Psoas muscle (tissue), 8 donors: ENCODE measurements around the gene SMURF1. TPM values are rescaled to one million over a fixed set of nuclear protein-coding genes. Genes with fewer than 3 reads are reported as not detected.

ENCODE experiments used
- ATAC-seq, 4 donors: fragments of 200-7000 bp; cut with Tn5 transposase; one replicate each; pipeline ENCODE4 v1.9.1; 2020; ENCODE audit warnings: moderate library complexity in 3 of 4, mild to moderate bottlenecking in 2 of 4
- DNase-seq, 2 donors: peaks; one replicate each; pipeline ENCODE4 v3.0.0-alpha.2; 2020
- H3K27ac ChIP-seq: fragments of 200-600 bp; one replicate; pipeline ENCODE4 v1.8.0; 2022
- H3K27me3 ChIP-seq, 3 donors: fragments of 200-600 bp in 1 of 3; one replicate each; pipeline versions ENCODE4 v1.6.1 to v1.8.0; 2013 to 2022; ENCODE audit warnings: low read length in 2 of 3, mild to moderate bottlenecking in 2 of 3, moderate library complexity in 1 of 3; ENCODE audit not compliant: insufficient read depth in 3 of 3
- H3K36me3 ChIP-seq, 2 donors: fragments of 200-600 bp in 1 of 2; one replicate each; pipeline versions ENCODE4 v1.6.1 to v1.8.0; 2013 to 2022; ENCODE audit warnings: low read depth in 1 of 2, mild to moderate bottlenecking in 1 of 2, moderate library complexity in 1 of 2; ENCODE audit not compliant: insufficient read depth in 1 of 2
- H3K4me1 ChIP-seq: fragments of 200-600 bp; one replicate; pipeline ENCODE4 v1.8.0; 2022
- H3K4me3 ChIP-seq: fragments of 200-600 bp; one replicate; pipeline ENCODE4 v1.8.0; 2022; ENCODE audit warnings: mild to moderate bottlenecking
- H3K9me3 ChIP-seq: fragments of 200-600 bp; one replicate; pipeline ENCODE4 v1.8.0; 2022
- WGBS, 3 donors: extraction: QIAGEN DNeasy Blood & Tissue Kit; methylation state at CpG; one replicate each; pipeline versions ENCODE4 v1.1.6 to v1.1.7; 2013; 5-methylcytosine and 5-hydroxymethylcytosine counted together
- intact Hi-C, 2 donors: fragments of 100-400 bp; cut with DNase I; formaldehyde crosslinking; loops; one replicate each; pipeline versions ENCODE4 v1.11.0 to v1.14.2; 2022
- polyA plus RNA-seq, 3 donors: library from polyadenylated mRNA; stranded (reverse); fragments of 200-250 nt; gene quantifications; one replicate each; pipeline ENCODE4 v1.2.3, GENCODE V29; 2013
- total RNA-seq, 4 donors: library from RNA; stranded (reverse); fragmentation: NEBNext Ultra II Directional in 2 of 4; extraction: Animal tissue kit (Norgen Biotek cat#: 25700) in 2 of 4; gene quantifications; one replicate each; pipeline versions ENCODE4 v1.2.1 to v1.2.4, GENCODE V29; 2021 to 2023
- TF ChIP-seq, protein P1 (sequence below): fragments of 200-600 bp; IDR thresholded peaks from one replicate; pipeline ENCODE4 v1.8.0; 2022; ENCODE audit warnings: antibody characterized with exemption
- donor health status: healthy with polysubstance abuse.
- donor health status: DM: no; HTN: no; CAD: no; lungs with moderate emphysema.
- donor health status: Bipolar disorder and iron deficiency.
- donor health status: healthy.
- donor health status: DM: yes; HTN: yes; CAD: no.
- donor health status: DM: no; HTN: no; CAD: no.
- donor health status: DM: no; HTN: no; CAD: no.
- donor health status: DM: yes; HTN: yes; CAD: no.

Gene SMURF1
- total and polyA plus RNA-seq, 7 donors: 5.8 to 16.9 (median 10.2) TPM

- Histone ChIP-seq H3K27ac (no peak overlapping the region), H3K4me3 (no peak overlapping the region), H3K9me3 (no peaks in the 10 kb centered on the region), H3K36me3 (peaks cover 11 to 100% of the 10 kb centered on the region in 2 donors), H3K27me3 (no peaks in the 10 kb centered on the region), H3K4me1 (no peaks in the 10 kb centered on the region)
- TF ChIP-seq, protein P1, sequence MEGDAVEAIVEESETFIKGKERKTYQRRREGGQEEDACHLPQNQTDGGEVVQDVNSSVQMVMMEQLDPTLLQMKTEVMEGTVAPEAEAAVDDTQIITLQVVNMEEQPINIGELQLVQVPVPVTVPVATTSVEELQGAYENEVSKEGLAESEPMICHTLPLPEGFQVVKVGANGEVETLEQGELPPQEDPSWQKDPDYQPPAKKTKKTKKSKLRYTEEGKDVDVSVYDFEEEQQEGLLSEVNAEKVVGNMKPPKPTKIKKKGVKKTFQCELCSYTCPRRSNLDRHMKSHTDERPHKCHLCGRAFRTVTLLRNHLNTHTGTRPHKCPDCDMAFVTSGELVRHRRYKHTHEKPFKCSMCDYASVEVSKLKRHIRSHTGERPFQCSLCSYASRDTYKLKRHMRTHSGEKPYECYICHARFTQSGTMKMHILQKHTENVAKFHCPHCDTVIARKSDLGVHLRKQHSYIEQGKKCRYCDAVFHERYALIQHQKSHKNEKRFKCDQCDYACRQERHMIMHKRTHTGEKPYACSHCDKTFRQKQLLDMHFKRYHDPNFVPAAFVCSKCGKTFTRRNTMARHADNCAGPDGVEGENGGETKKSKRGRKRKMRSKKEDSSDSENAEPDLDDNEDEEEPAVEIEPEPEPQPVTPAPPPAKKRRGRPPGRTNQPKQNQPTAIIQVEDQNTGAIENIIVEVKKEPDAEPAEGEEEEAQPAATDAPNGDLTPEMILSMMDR: no peak
- no peak for DNase-seq
- intact Hi-C loops: no loop called here
- no peak for ATAC-seq
- 94 to 95% (median 95%) methylated on average over 23 of the region's 23 CpGs for WGBS, 3 donors
Observed at GRCh38 chr7:99008181-99008631, 135.7 kb downstream of the SMURF1 start.

- no peak overlapping the region for H3K4me3 ChIP-seq
- no peak for ATAC-seq
- TF ChIP-seq, protein P1: no peak
Observed at GRCh38 chr7:99006739-99007424, 137.0 kb downstream of the SMURF1 start.

DNA sequence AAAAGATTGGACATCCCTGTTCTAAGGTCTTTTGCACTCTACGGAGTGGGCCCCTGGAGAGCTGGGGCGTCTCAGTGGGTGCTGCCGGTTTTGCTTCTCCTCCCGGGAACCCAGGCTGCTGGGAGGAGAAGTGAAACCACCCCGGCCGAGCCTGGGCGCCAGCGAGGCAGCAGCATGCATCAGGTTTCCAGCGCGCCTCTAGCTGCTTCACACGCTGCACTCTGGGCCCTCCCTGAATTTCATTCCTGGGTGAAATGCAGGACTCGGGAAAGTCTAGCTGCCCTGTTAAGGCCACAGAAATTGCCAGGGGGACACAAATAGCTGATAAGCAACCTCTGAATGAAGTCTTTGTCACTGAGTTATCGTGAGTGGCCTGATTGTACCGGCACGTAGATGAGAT is 138.1 kb downstream of the SMURF1 start:
- H3K9me3 ChIP-seq: no peaks in the 10 kb centered on the region
- TF ChIP-seq, protein P1: no peak
- H3K4me3 ChIP-seq: no peak overlapping the region
- no peak overlapping the region for H3K27ac ChIP-seq
- no peaks in the 10 kb centered on the region for H3K27me3 ChIP-seq
- H3K36me3 ChIP-seq: peaks cover 8 to 95% of the 10 kb centered on the region in 2 donors
- intact Hi-C loops: no loop called here
- ATAC-seq (no peak), DNase-seq (no peak)
- no peaks in the 10 kb centered on the region for H3K4me1 ChIP-seq
- WGBS, 3 donors: 81 to 86% (median 86%) methylated on average over 15 of the region's 15 CpGs

More at GRCh38 chr7:99006739-99007424, 137.0 kb downstream of the SMURF1 start:
- peaks cover 8 to 95% of the 10 kb centered on the region in 2 donors for H3K36me3 ChIP-seq
- H3K9me3 ChIP-seq: no peaks in the 10 kb centered on the region
- no peaks in the 10 kb centered on the region for H3K27me3 ChIP-seq
- no peaks in the 10 kb centered on the region for H3K4me1 ChIP-seq
- H3K27ac ChIP-seq: no peak overlapping the region
- WGBS, 3 donors: 90 to 95% (median 93%) methylated on average over 11 of the region's 11 CpGs
- intact Hi-C loops: no loop called here
- DNase-seq: no peak

- no peaks in the 10 kb centered on the region for H3K4me1 ChIP-seq
- intact Hi-C loops: no loop called here
- no peaks in the 10 kb centered on the region for H3K9me3 ChIP-seq
- no peak for DNase-seq
- H3K27me3 ChIP-seq: no peaks in the 10 kb centered on the region
- H3K4me3 ChIP-seq: no peak overlapping the region
- TF ChIP-seq, protein P1: no peak
- ATAC-seq: no peak
- H3K27ac ChIP-seq: no peak overlapping the region
- 91 to 95% (median 94%) methylated on average over 26 of the region's 26 CpGs for WGBS, 3 donors
- peaks cover 8 to 95% of the 10 kb centered on the region in 2 donors for H3K36me3 ChIP-seq
Observed at GRCh38 chr7:99004781-99005500, 139.0 kb downstream of the SMURF1 start.
